GM12801 (cell line): ENCODE data around the gene EVI5.

Source experiments
- CTCF ChIP-seq: IDR thresholded peaks from one replicate; pipeline ENCODE4 v1.5.1; 2011; ENCODE audit warnings: control low read depth; ENCODE audit not compliant: insufficient read length; ENCODE audit errors: extremely low read depth

Gene EVI5

GRCh38 chr1:92563457-92564216, 221.3 kb downstream of the EVI5 start:
- no peak for TF ChIP-seq CTCF

DNA sequence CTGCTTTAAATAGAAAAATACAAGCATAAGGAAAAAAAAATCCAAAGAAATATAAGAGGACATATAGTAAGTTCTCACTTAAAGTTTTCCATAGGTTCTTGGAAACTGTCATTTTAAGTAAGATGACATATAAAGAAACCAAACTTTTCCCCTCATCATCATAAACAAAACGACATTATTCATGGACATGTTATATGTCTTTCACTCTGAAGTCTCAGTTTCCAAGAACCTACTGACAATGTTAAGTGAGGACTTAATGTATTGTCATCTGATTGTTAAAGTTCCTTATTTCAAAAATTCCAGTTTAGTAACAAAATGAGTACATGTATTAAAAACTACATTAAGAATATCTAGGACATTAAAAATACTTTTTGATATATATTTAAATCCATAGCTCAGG, 228.6 kb downstream of the EVI5 start:
- no peak for TF ChIP-seq CTCF

DNA sequence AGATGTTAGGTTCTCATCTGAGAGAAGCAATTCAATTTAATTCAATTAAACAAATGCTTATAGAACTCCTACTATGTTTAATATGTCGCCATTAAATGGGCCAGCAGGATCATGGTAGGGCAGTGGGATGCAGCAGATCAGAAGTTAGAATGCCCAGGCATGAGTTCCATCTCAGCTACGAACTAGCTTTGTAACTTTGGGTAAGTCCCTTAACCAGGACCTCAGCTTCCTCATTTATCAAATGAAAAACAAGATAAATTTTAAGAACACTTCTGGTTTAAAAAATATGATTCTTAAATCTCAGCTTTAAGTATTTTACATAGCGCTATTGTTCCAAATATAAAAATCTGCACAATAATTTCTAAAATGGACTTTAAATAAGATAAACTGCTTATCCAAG, 230.7 kb downstream of the EVI5 start:
- no peak for TF ChIP-seq CTCF

- TF ChIP-seq CTCF: no peak
Observed at GRCh38 chr1:92551916-92552315, 233.0 kb downstream of the EVI5 start.

- no peak for TF ChIP-seq CTCF
Observed at GRCh38 chr1:92544756-92545165, 240.1 kb downstream of the EVI5 start.

GRCh38 chr1:92543131-92544055, 241.5 kb downstream of the EVI5 start:
- TF ChIP-seq CTCF: no peak

DNA sequence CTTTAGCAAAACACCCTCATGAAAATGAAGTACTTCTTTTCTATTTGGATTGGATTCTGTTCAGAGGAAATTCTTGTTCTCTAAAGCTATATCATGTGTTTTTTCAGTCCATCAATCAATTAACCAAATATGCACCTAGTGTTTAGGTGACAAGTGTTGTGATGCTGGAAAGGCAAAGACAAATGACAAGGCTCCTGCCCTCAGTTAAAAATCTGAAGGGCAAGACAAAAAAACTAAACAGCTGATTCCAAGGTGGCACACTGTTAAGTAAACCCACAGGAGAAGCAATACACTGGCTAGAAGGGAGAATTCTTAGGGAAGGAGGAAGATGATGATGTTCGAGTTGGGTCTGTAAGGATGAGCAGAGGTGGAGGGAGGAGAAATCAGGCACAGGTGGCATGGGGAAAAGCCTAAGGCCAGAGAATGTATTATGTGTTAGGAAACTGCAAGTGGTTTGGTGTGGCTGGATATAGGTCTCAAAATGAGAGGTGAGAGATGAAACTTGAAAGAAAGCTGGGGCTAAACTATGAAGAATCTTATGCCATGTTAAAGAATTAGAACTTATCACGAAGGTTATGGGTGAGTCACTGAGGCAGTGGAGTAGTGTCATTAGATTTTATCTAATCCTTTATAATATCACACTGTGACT, 246.4 kb downstream of the EVI5 start:
- no peak for TF ChIP-seq CTCF
